Lower leg skin (tissue), 3 donors: Measurements from ENCODE around the gene CASP7.

ENCODE experiments used
- POLR2A ChIP-seq, 2 donors: fragments of 450-650 bp; IDR thresholded peaks; one replicate each; pipeline ENCODE4 v1.6.1; 2016 to 2017; ENCODE audit warnings: antibody characterized with exemption in 2 of 2, mild to moderate bottlenecking in 1 of 2, moderate library complexity in 1 of 2
- TF ChIP-seq, protein P1 (sequence below), 3 donors: fragments of 450-650 bp; IDR thresholded peaks; one replicate each; pipeline ENCODE4 v1.5.1; 2016; ENCODE audit warnings: antibody characterized with exemption in 3 of 3, mild to moderate bottlenecking in 3 of 3, moderate library complexity in 2 of 3

DNA sequence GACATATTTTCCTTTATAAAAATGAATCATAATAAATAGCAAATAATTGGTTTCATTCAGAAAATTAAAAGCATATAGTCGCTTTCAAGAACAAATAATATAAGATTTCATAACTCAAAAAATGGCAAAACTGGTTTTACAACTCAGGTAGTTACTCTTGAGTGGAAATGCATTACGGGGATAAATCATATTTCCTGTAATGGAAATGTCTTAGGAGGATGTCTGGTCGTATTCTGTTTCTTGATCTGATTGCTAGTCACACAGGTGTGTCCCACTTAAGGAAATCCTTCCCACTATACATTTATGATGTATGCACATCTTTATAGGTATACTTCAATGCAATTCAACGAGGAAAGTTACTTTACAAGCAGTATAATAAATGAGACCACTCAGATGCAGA lies 36.5 kb upstream of the CASP7 start:
- TF ChIP-seq, protein P1, sequence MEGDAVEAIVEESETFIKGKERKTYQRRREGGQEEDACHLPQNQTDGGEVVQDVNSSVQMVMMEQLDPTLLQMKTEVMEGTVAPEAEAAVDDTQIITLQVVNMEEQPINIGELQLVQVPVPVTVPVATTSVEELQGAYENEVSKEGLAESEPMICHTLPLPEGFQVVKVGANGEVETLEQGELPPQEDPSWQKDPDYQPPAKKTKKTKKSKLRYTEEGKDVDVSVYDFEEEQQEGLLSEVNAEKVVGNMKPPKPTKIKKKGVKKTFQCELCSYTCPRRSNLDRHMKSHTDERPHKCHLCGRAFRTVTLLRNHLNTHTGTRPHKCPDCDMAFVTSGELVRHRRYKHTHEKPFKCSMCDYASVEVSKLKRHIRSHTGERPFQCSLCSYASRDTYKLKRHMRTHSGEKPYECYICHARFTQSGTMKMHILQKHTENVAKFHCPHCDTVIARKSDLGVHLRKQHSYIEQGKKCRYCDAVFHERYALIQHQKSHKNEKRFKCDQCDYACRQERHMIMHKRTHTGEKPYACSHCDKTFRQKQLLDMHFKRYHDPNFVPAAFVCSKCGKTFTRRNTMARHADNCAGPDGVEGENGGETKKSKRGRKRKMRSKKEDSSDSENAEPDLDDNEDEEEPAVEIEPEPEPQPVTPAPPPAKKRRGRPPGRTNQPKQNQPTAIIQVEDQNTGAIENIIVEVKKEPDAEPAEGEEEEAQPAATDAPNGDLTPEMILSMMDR (IDR thresholded peaks at IDR 0.05), result no peak
- TF ChIP-seq POLR2A (IDR thresholded peaks at IDR 0.05), result no peak
